CD4-positive, alpha-beta memory T cell (primary cell): ENCODE data around the gene NRXN3. TPM values are rescaled to one million over a fixed set of nuclear protein-coding genes. Genes with fewer than 3 reads are reported as not detected.

Experiments
- CTCF ChIA-PET: fragments of 350-600 bp; sonication (Branson Sonifier 250); formaldehyde crosslinking; loops from one replicate; lab custom pipeline; 2021; ENCODE audit warnings: inconsistent platforms; ENCODE audit not compliant: partially characterized antibody; lab: Charles Lee
- POLR2A ChIA-PET: fragments of 350-600 bp; sonication (Branson Sonifier 250); formaldehyde crosslinking; loops from one replicate; lab custom pipeline; 2021; ENCODE audit not compliant: partially characterized antibody; lab: Charles Lee
- DNase-seq, 5 donors: peaks; one replicate each; pipeline versions ENCODE4 v3.0.0 to v3.0.0-alpha.2; 2020 to 2022; ENCODE audit warnings: mixed read lengths in 1 of 5
- H3K27ac ChIP-seq: one replicate; pipeline ENCODE4 v1.7.0; 2013; ENCODE audit warnings: low read depth, low read length
- H3K27me3 ChIP-seq: 2 replicates; pipeline ENCODE4 v1.7.0; 2013; ENCODE audit warnings: mild to moderate bottlenecking, low read length, moderate library complexity; ENCODE audit not compliant: insufficient read depth
- H3K36me3 ChIP-seq: 2 replicates; pipeline ENCODE4 v1.7.0; 2013; ENCODE audit warnings: mild to moderate bottlenecking, low read length, moderate library complexity; ENCODE audit not compliant: insufficient read depth
- H3K4me1 ChIP-seq: 2 replicates; pipeline ENCODE4 v1.7.0; 2013; ENCODE audit warnings: mild to moderate bottlenecking, low read length, moderate library complexity; ENCODE audit not compliant: insufficient read depth
- H3K4me3 ChIP-seq, 2 donors: one replicate each; pipeline ENCODE4 v1.7.0; 2013; ENCODE audit warnings: low read length in 2 of 2, mild to moderate bottlenecking in 1 of 2
- H3K9me3 ChIP-seq, 2 donors: one replicate each; pipeline ENCODE4 v1.7.0; 2013; ENCODE audit warnings: low read length in 2 of 2, control low read depth in 1 of 2; ENCODE audit not compliant: control insufficient read depth in 1 of 2
- H3K27ac Mint-ChIP-seq, 7 donors: one replicate each; pipeline ENCODE4 v1.8.0; 2020 to 2021; ENCODE audit warnings: mixed read lengths in 7 of 7, mild to moderate bottlenecking in 6 of 7, inconsistent platforms in 3 of 7, moderate library complexity in 3 of 7
- H3K27me3 Mint-ChIP-seq, 2 donors: one replicate each; pipeline ENCODE4 v1.8.0; 2020 to 2021; ENCODE audit warnings: mixed read lengths in 2 of 2
- H3K36me3 Mint-ChIP-seq, 2 donors: one replicate each; pipeline ENCODE4 v1.8.0; 2020 to 2021; ENCODE audit warnings: mixed read lengths in 2 of 2, inconsistent platforms in 1 of 2, mild to moderate bottlenecking in 1 of 2
- H3K4me1 Mint-ChIP-seq, 4 donors: one replicate each; pipeline ENCODE4 v1.8.0; 2020 to 2021; ENCODE audit warnings: mixed read lengths in 4 of 4, mild to moderate bottlenecking in 1 of 4
- H3K4me3 Mint-ChIP-seq, 8 donors: one replicate each; pipeline ENCODE4 v1.8.0; 2020 to 2021; ENCODE audit warnings: mixed read lengths in 8 of 8, mild to moderate bottlenecking in 7 of 8, moderate library complexity in 6 of 8, inconsistent platforms in 3 of 8
- H3K9me3 Mint-ChIP-seq, 8 donors: one replicate each; pipeline ENCODE4 v1.8.0; 2020 to 2021; ENCODE audit warnings: mixed read lengths in 8 of 8, mild to moderate bottlenecking in 5 of 8, inconsistent platforms in 3 of 8, moderate library complexity in 1 of 8
- intact Hi-C: fragments of 100-400 bp; cut with micrococcal nuclease; formaldehyde crosslinking; loops from one replicate; pipeline ENCODE4 v1.15.1; 2023
- polyA plus RNA-seq, 2 donors: library from polyadenylated mRNA; unstranded; fragments of 300-500 nt; fragmentation: Illumina TruSeq; gene quantifications; one replicate each; pipeline ENCODE4 v1.2.3, GENCODE V29; 2021
- total RNA-seq, 2 experiments: library from RNA; stranded (reverse); gene quantifications; one replicate each; pipeline ENCODE4 v1.2.3, GENCODE V29; 2021

NRXN3 gene
- total and polyA plus RNA-seq, 4 experiments from 2014 or later, result not detected

DNA sequence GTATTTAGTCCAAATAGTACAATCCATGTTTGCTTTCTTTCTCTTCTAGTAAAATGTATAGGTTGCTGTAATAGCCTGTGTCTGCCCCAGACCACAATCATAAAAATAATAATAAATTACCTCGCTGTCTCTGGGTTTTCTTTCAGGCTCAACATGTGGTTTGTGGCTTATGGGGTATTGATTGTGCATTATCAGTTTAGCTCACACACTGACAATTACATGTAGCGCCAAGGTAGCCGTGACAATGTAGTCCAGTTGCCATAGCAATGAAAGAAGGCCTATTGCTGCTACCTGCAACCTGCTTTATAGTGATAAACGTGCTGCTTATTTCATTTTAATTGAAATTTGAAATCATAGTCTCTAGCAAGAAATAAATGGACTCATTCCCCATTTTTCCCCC is 1009.8 kb downstream of the NRXN3 start:
- intact Hi-C loops, result no loop called here
- H3K36me3 ChIP-seq, result no peaks in the 10 kb centered on the region
- Mint-ChIP-seq H3K4me1 (no peaks in the 10 kb centered on the region), H3K36me3 (no peaks in the 10 kb centered on the region), H3K4me3 (no peak overlapping the region), H3K9me3 (peaks cover 0 to 6% (median 0%) of the 10 kb centered on the region in 8 donors), H3K27me3 (no peaks in the 10 kb centered on the region), H3K27ac (no peak overlapping the region)
- H3K4me1 ChIP-seq, result no peaks in the 10 kb centered on the region
- ChIA-PET CTCF (no interaction called here), POLR2A (no interaction called here)
- no peak overlapping the region for H3K4me3 ChIP-seq
- no peak overlapping the region for H3K27ac ChIP-seq
- DNase-seq, result no peak
- H3K9me3 ChIP-seq, result no peaks in the 10 kb centered on the region
- no peaks in the 10 kb centered on the region for H3K27me3 ChIP-seq

DNA sequence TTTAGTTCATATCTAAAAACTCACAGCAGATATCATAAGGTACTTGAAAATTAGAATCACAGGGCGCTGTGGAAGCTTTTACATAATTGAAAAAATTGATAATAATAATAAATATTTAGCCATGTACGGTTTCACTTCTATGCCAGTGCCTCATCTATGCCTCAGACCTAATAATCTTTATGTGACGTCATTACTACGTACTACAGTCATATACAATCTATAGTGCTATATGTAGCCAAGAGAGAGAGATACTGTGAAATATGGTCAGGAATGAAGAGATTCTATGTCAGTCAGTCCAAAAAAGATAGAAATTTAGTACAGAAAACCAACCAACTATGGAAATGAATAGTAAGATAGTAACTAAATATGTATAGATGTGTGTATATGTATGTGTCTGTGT is 1010.5 kb downstream of the NRXN3 start:
- Histone ChIP-seq H3K4me1 (no peaks in the 10 kb centered on the region), H3K4me3 (no peak overlapping the region), H3K27me3 (no peaks in the 10 kb centered on the region), H3K27ac (no peak overlapping the region), H3K36me3 (no peaks in the 10 kb centered on the region), H3K9me3 (no peaks in the 10 kb centered on the region)
- Mint-ChIP-seq H3K27ac (no peak overlapping the region), H3K9me3 (peaks cover 0 to 6% (median 0%) of the 10 kb centered on the region in 8 donors), H3K36me3 (no peaks in the 10 kb centered on the region), H3K27me3 (no peaks in the 10 kb centered on the region), H3K4me3 (no peak overlapping the region), H3K4me1 (no peaks in the 10 kb centered on the region)
- CTCF ChIA-PET, result no interaction called here
- POLR2A ChIA-PET, result no interaction called here
- intact Hi-C loops, result no loop called here
- no peak for DNase-seq

DNA sequence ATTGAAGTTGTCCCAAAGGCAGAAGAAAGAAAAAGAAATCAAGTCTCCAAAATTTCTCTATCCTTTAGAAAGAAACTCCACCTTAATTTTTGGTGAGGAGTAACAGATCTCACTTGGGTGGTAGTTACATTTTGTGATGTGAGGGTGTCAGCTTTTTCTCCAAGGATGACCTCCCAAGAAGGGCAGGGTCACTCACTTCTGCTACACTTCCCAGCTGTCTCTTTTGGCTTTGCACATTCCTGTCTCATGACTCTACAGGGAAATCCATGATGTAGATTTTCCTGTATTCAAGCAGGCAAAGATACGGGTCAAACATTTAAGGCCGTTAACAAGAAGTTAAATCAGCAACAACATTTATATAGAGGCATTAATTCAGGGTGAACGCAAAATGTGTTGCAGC is 1016.4 kb downstream of the NRXN3 start:
- H3K9me3 Mint-ChIP-seq, result peaks cover 0 to 8% (median under 1%) of the 10 kb centered on the region in 8 donors
- H3K36me3 Mint-ChIP-seq, result no peaks in the 10 kb centered on the region
- no peaks in the 10 kb centered on the region for H3K27me3 Mint-ChIP-seq
- H3K4me1 Mint-ChIP-seq, result no peaks in the 10 kb centered on the region
- no peak overlapping the region for H3K27ac ChIP-seq
- no peak overlapping the region for H3K27ac Mint-ChIP-seq
- CTCF ChIA-PET, result no interaction called here
- no peaks in the 10 kb centered on the region for H3K4me1 ChIP-seq
- H3K4me3 Mint-ChIP-seq, result no peak overlapping the region
- H3K36me3 ChIP-seq, result no peaks in the 10 kb centered on the region
- no peak overlapping the region for H3K4me3 ChIP-seq
- no peaks in the 10 kb centered on the region for H3K9me3 ChIP-seq
- DNase-seq, result no peak
- intact Hi-C loops, result no loop called here
- POLR2A ChIA-PET, result no interaction called here
- no peaks in the 10 kb centered on the region for H3K27me3 ChIP-seq

DNA sequence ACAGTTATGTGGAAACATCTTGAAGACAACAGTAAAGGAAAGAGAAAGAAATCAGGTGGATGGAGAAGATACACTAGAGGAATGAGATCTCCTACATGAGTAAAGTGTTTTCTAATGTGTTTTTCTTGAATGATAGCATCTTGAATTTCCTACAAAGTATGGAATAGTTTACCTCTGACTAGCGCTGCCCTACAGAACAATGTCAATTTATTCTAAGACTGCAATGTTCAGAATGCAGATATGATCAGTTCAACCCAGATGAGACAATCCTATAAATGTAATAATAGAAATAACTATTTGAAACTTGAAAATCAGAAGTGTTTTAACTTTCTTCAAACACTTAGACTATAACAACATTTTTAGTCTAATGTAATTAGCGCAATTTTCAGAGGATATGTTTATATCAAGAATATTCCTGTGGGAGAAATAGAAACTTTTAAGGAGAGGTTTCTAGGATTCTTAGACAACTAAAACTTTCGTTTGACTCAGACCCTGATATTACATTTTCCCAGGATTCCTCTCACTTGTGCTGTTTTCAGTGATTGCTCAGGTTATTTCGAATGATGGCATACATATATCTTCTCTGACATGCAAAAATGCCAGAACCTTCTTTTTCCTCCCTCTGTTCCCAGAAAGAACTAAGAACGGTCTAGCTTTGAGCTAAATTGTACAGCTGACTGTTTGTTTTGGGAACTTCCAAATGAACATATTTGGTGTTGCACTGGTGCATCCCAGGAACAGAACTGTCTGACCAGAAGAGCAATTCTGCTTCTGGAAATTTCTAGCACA is 1023.7 kb downstream of the NRXN3 start:
- no peak overlapping the region for H3K27ac Mint-ChIP-seq
- no peaks in the 10 kb centered on the region for H3K27me3 Mint-ChIP-seq
- no peak for DNase-seq
- H3K9me3 Mint-ChIP-seq, result peaks cover 0 to 12% (median 0%) of the 10 kb centered on the region in 8 donors
- H3K4me1 Mint-ChIP-seq, result no peaks in the 10 kb centered on the region
- H3K27me3 ChIP-seq, result no peaks in the 10 kb centered on the region
- intact Hi-C loops, result no loop called here
- no peaks in the 10 kb centered on the region for H3K36me3 ChIP-seq
- no peaks in the 10 kb centered on the region for H3K36me3 Mint-ChIP-seq
- H3K4me3 ChIP-seq, result no peak overlapping the region
- H3K27ac ChIP-seq, result no peak overlapping the region
- no peaks in the 10 kb centered on the region for H3K4me1 ChIP-seq
- H3K4me3 Mint-ChIP-seq, result no peak overlapping the region
- no peaks in the 10 kb centered on the region for H3K9me3 ChIP-seq
- POLR2A ChIA-PET, result no interaction called here
- CTCF ChIA-PET, result no interaction called here

DNA sequence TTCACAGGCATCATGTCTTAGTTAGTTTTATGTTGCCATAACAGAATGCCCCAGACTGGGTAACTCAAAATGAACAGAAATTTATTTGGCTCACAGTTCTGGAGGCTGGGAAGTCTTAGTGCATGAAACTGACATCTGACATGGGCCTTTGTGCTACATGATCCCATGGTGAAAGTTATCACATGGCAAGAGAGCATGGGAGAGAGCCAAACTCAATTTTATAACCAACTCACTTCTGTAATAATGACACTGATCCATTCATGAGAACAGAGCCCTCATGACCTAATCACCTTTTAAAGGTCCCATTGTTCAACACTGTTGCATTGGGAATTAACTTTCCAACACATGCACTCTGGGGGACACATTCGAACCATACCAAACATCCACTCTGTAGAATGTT is 1026.0 kb downstream of the NRXN3 start:
- Histone ChIP-seq H3K4me3 (no peak overlapping the region), H3K27ac (no peak overlapping the region), H3K27me3 (no peaks in the 10 kb centered on the region), H3K4me1 (no peaks in the 10 kb centered on the region), H3K36me3 (no peaks in the 10 kb centered on the region), H3K9me3 (no peaks in the 10 kb centered on the region)
- no peak overlapping the region for H3K27ac Mint-ChIP-seq
- ChIA-PET POLR2A (no interaction called here), CTCF (no interaction called here)
- no peak overlapping the region for H3K4me3 Mint-ChIP-seq
- no peaks in the 10 kb centered on the region for H3K36me3 Mint-ChIP-seq
- no peaks in the 10 kb centered on the region for H3K27me3 Mint-ChIP-seq
- H3K4me1 Mint-ChIP-seq, result no peaks in the 10 kb centered on the region
- DNase-seq, result no peak
- intact Hi-C loops, result no loop called here
- H3K9me3 Mint-ChIP-seq, result peaks cover 0 to 15% (median 4%) of the 10 kb centered on the region in 8 donors

DNA sequence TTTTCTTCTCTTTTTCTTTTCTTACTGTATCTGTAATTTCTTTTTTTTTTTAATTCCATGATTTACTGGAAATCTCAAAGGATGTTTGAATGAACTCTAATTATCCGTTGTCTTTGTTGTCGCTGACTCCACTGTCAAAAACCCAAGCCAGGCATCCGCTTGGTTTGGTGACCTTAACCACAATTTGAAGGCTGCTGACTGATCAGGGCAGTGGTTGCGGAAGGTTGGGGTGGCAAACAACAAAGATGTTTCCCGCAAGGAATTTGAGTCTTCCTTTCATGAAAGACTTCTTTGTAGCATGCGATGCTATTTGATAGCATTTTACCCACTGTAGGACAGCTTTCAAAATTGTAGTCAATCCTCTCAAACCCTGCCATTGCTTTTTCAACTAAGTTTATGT is 1027.3 kb downstream of the NRXN3 start:
- intact Hi-C loops, result no loop called here
- H3K9me3 ChIP-seq, result no peaks in the 10 kb centered on the region
- no peaks in the 10 kb centered on the region for H3K36me3 Mint-ChIP-seq
- H3K27me3 Mint-ChIP-seq, result no peaks in the 10 kb centered on the region
- no peak overlapping the region for H3K27ac Mint-ChIP-seq
- no peak overlapping the region for H3K4me3 ChIP-seq
- H3K4me1 ChIP-seq, result no peaks in the 10 kb centered on the region
- H3K27me3 ChIP-seq, result no peaks in the 10 kb centered on the region
- POLR2A ChIA-PET, result no interaction called here
- no peak overlapping the region for H3K27ac ChIP-seq
- CTCF ChIA-PET, result no interaction called here
- H3K9me3 Mint-ChIP-seq, result peaks cover 0 to 15% (median 4%) of the 10 kb centered on the region in 8 donors
- no peak overlapping the region for H3K4me3 Mint-ChIP-seq
- H3K36me3 ChIP-seq, result no peaks in the 10 kb centered on the region
- H3K4me1 Mint-ChIP-seq, result no peaks in the 10 kb centered on the region
- no peak for DNase-seq

DNA sequence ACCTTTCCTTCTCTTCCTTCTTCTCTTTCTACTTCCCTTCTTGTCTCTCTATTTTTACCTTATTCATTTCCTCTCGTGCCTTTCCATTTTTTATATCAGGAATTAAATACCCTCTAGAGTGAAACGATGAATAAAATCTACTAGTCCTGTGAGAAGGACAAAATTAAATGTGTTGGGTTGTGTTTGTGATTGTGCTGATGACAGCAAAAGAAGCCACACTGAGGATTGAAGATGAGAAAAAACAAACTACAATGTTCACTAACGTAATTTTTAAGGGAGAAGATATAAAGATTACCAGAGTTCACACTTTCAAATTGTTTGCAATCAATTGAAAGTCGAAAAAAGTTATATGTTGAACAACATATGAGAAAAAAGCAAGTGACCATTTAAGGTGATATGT is 1029.0 kb downstream of the NRXN3 start:
- no peaks in the 10 kb centered on the region for H3K36me3 ChIP-seq
- H3K27ac Mint-ChIP-seq, result no peak overlapping the region
- no peaks in the 10 kb centered on the region for H3K9me3 ChIP-seq
- intact Hi-C loops, result no loop called here
- H3K4me1 Mint-ChIP-seq, result no peaks in the 10 kb centered on the region
- no peak overlapping the region for H3K4me3 ChIP-seq
- POLR2A ChIA-PET, result no interaction called here
- no peaks in the 10 kb centered on the region for H3K27me3 Mint-ChIP-seq
- peaks cover 0 to 14% (median 5%) of the 10 kb centered on the region in 8 donors for H3K9me3 Mint-ChIP-seq
- no peaks in the 10 kb centered on the region for H3K36me3 Mint-ChIP-seq
- H3K27ac ChIP-seq, result no peak overlapping the region
- H3K4me1 ChIP-seq, result no peaks in the 10 kb centered on the region
- DNase-seq, result no peak
- CTCF ChIA-PET, result no interaction called here
- H3K27me3 ChIP-seq, result no peaks in the 10 kb centered on the region
- no peak overlapping the region for H3K4me3 Mint-ChIP-seq
